Hepatocyte (in vitro differentiated cells): ENCODE data around the gene SNX21.

Experiments
- EZH2 ChIP-seq: fragments of 200-600 bp; sonication (generic); IDR thresholded peaks from 2 replicates; pipeline ENCODE4 v1.6.1; 2016; ENCODE audit warnings: antibody characterized with exemption, mild to moderate bottlenecking, borderline replicate concordance
- EZH2phosphoT487 ChIP-seq: fragments of 200-600 bp; sonication (generic); IDR thresholded peaks from one replicate; pipeline ENCODE4 v1.6.1; 2018; ENCODE audit warnings: antibody characterized with exemption, mild to moderate bottlenecking, low read depth, moderate library complexity; ENCODE audit not compliant: unreplicated experiment, severe bottlenecking
- TF ChIP-seq, protein P1 (sequence below): fragments of 200-600 bp; sonication (generic); IDR thresholded peaks from 2 replicates; pipeline ENCODE4 v1.5.1; 2016; ENCODE audit warnings: antibody characterized with exemption, mild to moderate bottlenecking; ENCODE audit not compliant: poor library complexity

DNA sequence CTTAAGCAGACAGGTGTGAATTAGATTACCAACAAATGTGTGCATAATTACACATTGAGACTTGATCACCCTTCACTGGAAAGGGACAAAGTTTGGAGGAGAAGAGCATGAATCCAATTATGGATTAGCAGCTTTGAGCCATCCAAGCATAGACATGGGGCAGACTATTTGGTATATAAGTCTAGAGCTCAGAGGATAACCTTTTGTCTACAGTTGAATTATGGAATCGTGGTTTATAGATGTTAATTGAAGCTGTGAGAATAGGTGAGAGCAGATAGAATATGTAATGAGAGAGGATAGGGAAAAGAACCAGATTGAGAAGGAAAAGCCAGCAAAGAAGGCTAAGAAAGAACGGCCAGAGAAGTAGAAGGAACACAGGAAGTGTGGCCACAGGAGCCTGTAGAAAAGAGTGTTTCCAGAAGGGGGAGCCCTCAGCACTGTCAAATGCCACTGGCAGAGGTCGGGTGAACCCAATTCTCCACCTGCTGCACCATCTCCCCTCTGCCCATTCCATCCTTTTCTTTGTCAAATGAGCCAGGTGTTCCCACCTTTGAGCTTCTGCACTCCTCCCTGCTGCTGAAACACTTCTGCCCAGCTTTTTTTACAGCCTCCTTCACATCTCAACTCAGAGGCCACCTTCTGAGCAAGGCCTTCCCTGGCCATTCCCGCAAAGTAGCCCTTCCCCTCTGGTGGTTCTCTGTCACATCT is 34.5 kb upstream of the SNX21 start:
- TF ChIP-seq, protein P1, sequence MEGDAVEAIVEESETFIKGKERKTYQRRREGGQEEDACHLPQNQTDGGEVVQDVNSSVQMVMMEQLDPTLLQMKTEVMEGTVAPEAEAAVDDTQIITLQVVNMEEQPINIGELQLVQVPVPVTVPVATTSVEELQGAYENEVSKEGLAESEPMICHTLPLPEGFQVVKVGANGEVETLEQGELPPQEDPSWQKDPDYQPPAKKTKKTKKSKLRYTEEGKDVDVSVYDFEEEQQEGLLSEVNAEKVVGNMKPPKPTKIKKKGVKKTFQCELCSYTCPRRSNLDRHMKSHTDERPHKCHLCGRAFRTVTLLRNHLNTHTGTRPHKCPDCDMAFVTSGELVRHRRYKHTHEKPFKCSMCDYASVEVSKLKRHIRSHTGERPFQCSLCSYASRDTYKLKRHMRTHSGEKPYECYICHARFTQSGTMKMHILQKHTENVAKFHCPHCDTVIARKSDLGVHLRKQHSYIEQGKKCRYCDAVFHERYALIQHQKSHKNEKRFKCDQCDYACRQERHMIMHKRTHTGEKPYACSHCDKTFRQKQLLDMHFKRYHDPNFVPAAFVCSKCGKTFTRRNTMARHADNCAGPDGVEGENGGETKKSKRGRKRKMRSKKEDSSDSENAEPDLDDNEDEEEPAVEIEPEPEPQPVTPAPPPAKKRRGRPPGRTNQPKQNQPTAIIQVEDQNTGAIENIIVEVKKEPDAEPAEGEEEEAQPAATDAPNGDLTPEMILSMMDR, result peak; percentile 63
- TF ChIP-seq EZH2 (no peak), EZH2phosphoT487 (no peak)
